HG03159 (cell line): Measurements from ENCODE around the gene FLT3.
"Not testable (repeated sequence)": the region's sequence is repeated elsewhere in the genome, so short reads cannot be mapped to it uniquely, and the experiment has no call there.

Experiments
- ATAC-seq: cut with Tn5 transposase; IDR thresholded peaks from one replicate; pipeline ENCODE4 v1.9.1; 2021; ENCODE audit warnings: mild to moderate bottlenecking, moderate library complexity; ENCODE audit not compliant: unreplicated experiment

The FLT3 gene

GRCh38 chr13:28005016-28005415 lies 95.4 kb downstream of the FLT3 start:
- ATAC-seq = not testable (repeated sequence)

GRCh38 chr13:28002886-28003698 lies 97.3 kb downstream of the FLT3 start:
- no peak for ATAC-seq

- ATAC-seq = no peak
Measured at GRCh38 chr13:28001837-28002473, 98.4 kb downstream of the FLT3 start.

- no peak for ATAC-seq
Measured at GRCh38 chr13:28001049-28001448, 99.3 kb downstream of the FLT3 start.

GRCh38 chr13:28000567-28000966 lies 99.8 kb downstream of the FLT3 start:
- no peak for ATAC-seq

GRCh38 chr13:27997904-27998522 lies 102.4 kb downstream of the FLT3 start:
- no peak for ATAC-seq

- ATAC-seq = no peak
Measured at GRCh38 chr13:27991881-27992280, 108.5 kb downstream of the FLT3 start.

GRCh38 chr13:27988520-27988919 lies 111.9 kb downstream of the FLT3 start, which contains the start of gene URAD:
TSS of gene URAD (minus strand) at chr13:27988693. CDS start at chr13:27988637, 56 bp downstream.
- ATAC-seq = no peak

- no peak for ATAC-seq
Measured at GRCh38 chr13:27985600-27985999, 114.8 kb downstream of the FLT3 start.

- ATAC-seq = no peak
Measured at GRCh38 chr13:27982361-27982760, 118.0 kb downstream of the FLT3 start.

GRCh38 chr13:27981006-27981708 lies 119.2 kb downstream of the FLT3 start:
- no peak for ATAC-seq

- ATAC-seq = no peak
Measured at GRCh38 chr13:27980280-27980998, 119.9 kb downstream of the FLT3 start.

GRCh38 chr13:27979765-27980279 lies 120.6 kb downstream of the FLT3 start:
- ATAC-seq = no peak

- no peak for ATAC-seq
Measured at GRCh38 chr13:27979001-27979643, 121.3 kb downstream of the FLT3 start.

- no peak for ATAC-seq
Measured at GRCh38 chr13:27978301-27978968, 121.9 kb downstream of the FLT3 start.

GRCh38 chr13:27977476-27978300 lies 122.7 kb downstream of the FLT3 start:
- ATAC-seq = no peak

- no peak for ATAC-seq
Measured at GRCh38 chr13:27976362-27977091, 123.8 kb downstream of the FLT3 start.
